ENCODE data around the gene MGAT5B.
"Not testable (repeated sequence)": the region's sequence is repeated elsewhere in the genome, so short reads cannot be mapped to it uniquely, and the experiment has no call there.

MGAT5B gene

GRCh38 chr17:76848670-76849069 is 19.5 kb upstream of the MGAT5B start:
- FAIRE-seq, result no peak

GRCh38 chr17:76849160-76849559 is 19.0 kb upstream of the MGAT5B start:
- not testable (repeated sequence) for FAIRE-seq

- no peak for FAIRE-seq
Observed at GRCh38 chr17:76852843-76853242, 15.4 kb upstream of the MGAT5B start.

GRCh38 chr17:76855105-76855504 is 13.1 kb upstream of the MGAT5B start:
- FAIRE-seq, result no peak

- FAIRE-seq, result no peak
Observed at GRCh38 chr17:76862079-76862478, 6.1 kb upstream of the MGAT5B start.

GRCh38 chr17:76862494-76862893 is 5.7 kb upstream of the MGAT5B start:
- FAIRE-seq, result no peak

GRCh38 chr17:76864024-76864423 is 4.2 kb upstream of the MGAT5B start:
- no peak for FAIRE-seq

- no peak for FAIRE-seq
Observed at GRCh38 chr17:76865174-76865573, 3.0 kb upstream of the MGAT5B start.

GRCh38 chr17:76866203-76866602 is 2.0 kb upstream of the MGAT5B start:
- no peak for FAIRE-seq

GRCh38 chr17:76866774-76867577 is 1.2 kb upstream of the MGAT5B start:
- no peak for FAIRE-seq

- no peak for FAIRE-seq
Observed at GRCh38 chr17:76867578-76868175, 527 bp upstream of the MGAT5B start.

GRCh38 chr17:76868669-76869495 is 678 bp downstream of the MGAT5B start:
- no peak for FAIRE-seq

GRCh38 chr17:76869496-76870376 is 1.5 kb downstream of the MGAT5B start:
- FAIRE-seq, result no peak

- no peak for FAIRE-seq
Observed at GRCh38 chr17:76870377-76870714, 2.1 kb downstream of the MGAT5B start.

GRCh38 chr17:76871668-76872067 is 3.5 kb downstream of the MGAT5B start:
- FAIRE-seq, result no peak

GRCh38 chr17:76872221-76872873 is 4.1 kb downstream of the MGAT5B start:
- FAIRE-seq, result no peak

- FAIRE-seq, result no peak
Observed at GRCh38 chr17:76872874-76873221, 4.6 kb downstream of the MGAT5B start.

- FAIRE-seq, result no peak
Observed at GRCh38 chr17:76873856-76874255, 5.7 kb downstream of the MGAT5B start.

- no peak for FAIRE-seq
Observed at GRCh38 chr17:76877437-76877836, 9.2 kb downstream of the MGAT5B start.

GRCh38 chr17:76878568-76878967 is 10.4 kb downstream of the MGAT5B start:
- no peak for FAIRE-seq

GRCh38 chr17:76879254-76879653 is 11.1 kb downstream of the MGAT5B start:
- FAIRE-seq, result no peak

GRCh38 chr17:76879691-76880090 is 11.5 kb downstream of the MGAT5B start:
- FAIRE-seq, result no peak
